ENCODE results near the gene ATXN7L3.
A peak's percentile ranks its signal among the peaks of the same experiment; 100 is the strongest.

Gene ATXN7L3

DNA sequence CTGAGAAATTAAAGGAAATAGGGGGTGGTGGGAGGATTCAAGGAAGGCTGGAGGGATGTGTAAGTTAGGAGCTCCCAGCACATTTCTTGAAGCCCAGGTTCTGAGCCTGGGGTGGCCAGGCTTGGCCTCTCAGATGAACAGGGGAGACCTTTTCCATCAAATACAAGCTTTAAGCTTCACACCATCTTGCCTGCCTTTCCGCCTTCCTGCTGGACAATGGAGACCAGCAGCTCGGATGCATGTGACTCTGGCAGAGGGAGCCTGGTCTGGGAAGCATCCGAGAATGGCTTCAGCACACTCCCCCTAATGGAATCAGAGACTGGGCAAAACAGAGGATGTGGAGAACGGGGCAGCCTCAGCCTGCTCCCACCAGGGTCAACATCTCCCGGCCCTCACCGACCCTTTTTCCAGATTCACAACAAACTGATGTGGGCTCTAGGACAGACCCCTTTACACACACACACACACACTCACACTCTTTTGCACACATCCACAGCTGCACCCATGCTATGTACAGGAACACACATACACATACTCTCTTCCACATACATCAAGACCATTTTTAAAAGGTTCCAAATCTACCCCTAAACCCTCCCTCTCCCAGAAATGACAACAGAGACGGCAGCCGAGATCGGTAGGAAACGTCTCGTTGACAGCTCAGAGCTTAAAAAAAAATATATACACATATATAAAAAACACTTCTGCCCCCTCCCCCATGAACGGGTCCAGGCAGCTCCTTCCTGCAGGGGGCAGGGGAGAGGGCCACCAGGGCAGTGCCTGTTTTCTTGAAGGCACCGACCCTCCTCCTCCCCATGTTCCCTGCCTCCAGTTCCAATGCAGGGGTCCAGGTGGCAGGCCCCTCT lies 6.5 kb upstream of the ATXN7L3 start:
- TF ChIP-seq POLR2AphosphoS5 (IDR thresholded peaks at IDR 0.05; ENCODE audit: low read depth, low read length) (no peak; the same call in 1 of the 2 replicates), SIN3A (IDR thresholded peaks at IDR 0.05; ENCODE audit: borderline replicate concordance, insufficient read depth, low read length) (0 out of 2 replicates have a peak, but pooled peaks have one; percentile 22)

DNA sequence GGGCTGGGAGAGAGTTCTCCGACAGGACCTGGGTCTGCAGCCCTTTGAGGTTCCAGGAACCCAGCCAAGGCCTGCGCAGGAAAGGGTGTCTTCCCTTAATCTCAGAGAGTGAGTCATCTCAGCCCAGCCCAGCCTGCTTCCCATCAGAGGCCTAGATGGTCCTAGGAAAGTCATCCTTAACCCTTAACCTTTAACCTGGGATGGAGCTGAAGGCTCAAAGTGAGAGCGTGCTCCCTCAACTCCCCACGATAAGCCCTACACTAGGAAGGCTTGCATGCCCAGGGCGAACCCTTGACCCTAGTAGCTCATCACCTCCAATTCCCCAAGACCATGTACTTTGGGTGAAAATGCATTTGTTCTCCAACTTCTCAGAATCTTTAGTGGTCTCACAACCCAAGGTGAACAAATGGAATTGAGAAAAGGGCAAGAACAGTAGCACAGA lies 4.8 kb upstream of the ATXN7L3 start:
- TF ChIP-seq TAF1 (IDR thresholded peaks at IDR 0.05; ENCODE audit: borderline replicate concordance, insufficient read depth, low read length) (no peak), POLR2AphosphoS5 (IDR thresholded peaks at IDR 0.05; ENCODE audit: low read depth, low read length) (no peak; the same call in 1 of the 2 replicates), FOXP2 (optimal IDR thresholded peaks at IDR 0.05; ENCODE audit: borderline replicate concordance, extremely low read depth, extremely low read length, insufficient read depth) (no peak), SIN3A (IDR thresholded peaks at IDR 0.05; ENCODE audit: borderline replicate concordance, insufficient read depth, low read length) (no peak)
- TF ChIP-seq, protein P1, sequence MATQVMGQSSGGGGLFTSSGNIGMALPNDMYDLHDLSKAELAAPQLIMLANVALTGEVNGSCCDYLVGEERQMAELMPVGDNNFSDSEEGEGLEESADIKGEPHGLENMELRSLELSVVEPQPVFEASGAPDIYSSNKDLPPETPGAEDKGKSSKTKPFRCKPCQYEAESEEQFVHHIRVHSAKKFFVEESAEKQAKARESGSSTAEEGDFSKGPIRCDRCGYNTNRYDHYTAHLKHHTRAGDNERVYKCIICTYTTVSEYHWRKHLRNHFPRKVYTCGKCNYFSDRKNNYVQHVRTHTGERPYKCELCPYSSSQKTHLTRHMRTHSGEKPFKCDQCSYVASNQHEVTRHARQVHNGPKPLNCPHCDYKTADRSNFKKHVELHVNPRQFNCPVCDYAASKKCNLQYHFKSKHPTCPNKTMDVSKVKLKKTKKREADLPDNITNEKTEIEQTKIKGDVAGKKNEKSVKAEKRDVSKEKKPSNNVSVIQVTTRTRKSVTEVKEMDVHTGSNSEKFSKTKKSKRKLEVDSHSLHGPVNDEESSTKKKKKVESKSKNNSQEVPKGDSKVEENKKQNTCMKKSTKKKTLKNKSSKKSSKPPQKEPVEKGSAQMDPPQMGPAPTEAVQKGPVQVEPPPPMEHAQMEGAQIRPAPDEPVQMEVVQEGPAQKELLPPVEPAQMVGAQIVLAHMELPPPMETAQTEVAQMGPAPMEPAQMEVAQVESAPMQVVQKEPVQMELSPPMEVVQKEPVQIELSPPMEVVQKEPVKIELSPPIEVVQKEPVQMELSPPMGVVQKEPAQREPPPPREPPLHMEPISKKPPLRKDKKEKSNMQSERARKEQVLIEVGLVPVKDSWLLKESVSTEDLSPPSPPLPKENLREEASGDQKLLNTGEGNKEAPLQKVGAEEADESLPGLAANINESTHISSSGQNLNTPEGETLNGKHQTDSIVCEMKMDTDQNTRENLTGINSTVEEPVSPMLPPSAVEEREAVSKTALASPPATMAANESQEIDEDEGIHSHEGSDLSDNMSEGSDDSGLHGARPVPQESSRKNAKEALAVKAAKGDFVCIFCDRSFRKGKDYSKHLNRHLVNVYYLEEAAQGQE (IDR thresholded peaks at IDR 0.05; ENCODE audit: insufficient read depth in 1 of 2, low read depth in 2 of 2, low read length in 2 of 2) = no peak

DNA sequence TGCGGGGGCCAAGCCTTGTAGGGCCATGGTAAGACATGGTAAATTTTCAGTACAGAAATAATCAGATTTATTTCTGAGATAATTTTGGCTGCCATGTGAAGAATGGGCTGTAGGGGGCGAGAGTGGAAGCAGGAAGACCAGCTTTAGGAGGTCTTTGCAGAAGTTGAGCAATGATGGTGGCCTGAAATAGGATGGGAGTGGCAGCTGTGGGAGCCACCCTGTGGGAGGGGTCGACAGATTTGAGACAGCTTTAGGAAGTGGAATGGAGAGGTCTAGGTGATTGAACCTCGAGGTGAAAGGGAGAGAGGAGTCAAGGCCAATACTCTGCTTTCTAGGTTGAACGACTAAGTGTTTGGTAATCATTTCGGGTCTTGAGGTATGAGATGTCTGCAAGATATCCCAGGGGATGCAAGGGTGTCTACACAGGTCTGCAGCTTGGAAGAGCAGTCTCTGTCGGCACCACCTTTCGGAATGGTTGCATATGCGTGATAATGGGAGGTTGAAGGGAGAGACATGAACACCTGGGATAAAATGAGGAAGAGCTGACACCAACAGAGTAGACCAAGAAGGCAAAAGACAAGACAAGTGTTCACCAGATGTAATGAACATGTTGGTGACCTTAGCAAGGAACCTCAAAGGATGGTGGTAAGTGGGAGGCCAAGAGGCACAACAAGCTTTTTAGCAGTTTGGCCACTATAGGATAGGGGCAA lies 4.2 kb upstream of the ATXN7L3 start:
- no peak for TF ChIP-seq SIN3A (IDR thresholded peaks at IDR 0.05; ENCODE audit: borderline replicate concordance, insufficient read depth, low read length)
- TF ChIP-seq, protein P1 (IDR thresholded peaks at IDR 0.05; ENCODE audit: insufficient read depth in 1 of 2, low read depth in 2 of 2, low read length in 2 of 2) = no peak
- TF ChIP-seq POLR2AphosphoS5 (IDR thresholded peaks at IDR 0.05; ENCODE audit: low read depth, low read length) = no peak
- TF ChIP-seq TAF1 (IDR thresholded peaks at IDR 0.05; ENCODE audit: borderline replicate concordance, insufficient read depth, low read length) = no peak
- TF ChIP-seq FOXP2 (optimal IDR thresholded peaks at IDR 0.05; ENCODE audit: borderline replicate concordance, extremely low read depth, extremely low read length, insufficient read depth) = no peak

- TF ChIP-seq SIN3A (IDR thresholded peaks at IDR 0.05; ENCODE audit: borderline replicate concordance, insufficient read depth, low read length) = no peak
- no peak for TF ChIP-seq TAF1 (IDR thresholded peaks at IDR 0.05; ENCODE audit: borderline replicate concordance, insufficient read depth, low read length)
- TF ChIP-seq POLR2AphosphoS5 (IDR thresholded peaks at IDR 0.05; ENCODE audit: low read depth, low read length) = no peak
- TF ChIP-seq, protein P1 (IDR thresholded peaks at IDR 0.05; ENCODE audit: insufficient read depth in 1 of 2, low read depth in 2 of 2, low read length in 2 of 2) = no peak
- no peak for TF ChIP-seq FOXP2 (optimal IDR thresholded peaks at IDR 0.05; ENCODE audit: borderline replicate concordance, extremely low read depth, extremely low read length, insufficient read depth)
Observed at GRCh38 chr17:44202756-44203155, 3.1 kb upstream of the ATXN7L3 start.

- TF ChIP-seq POLR2AphosphoS5 (IDR thresholded peaks at IDR 0.05; ENCODE audit: low read depth, low read length) = peak; percentile 72
- TF ChIP-seq, protein P1 (IDR thresholded peaks at IDR 0.05; ENCODE audit: insufficient read depth in 1 of 2, low read depth in 2 of 2, low read length in 2 of 2) = no peak
Observed at GRCh38 chr17:44200478-44201155, 933 bp upstream of the ATXN7L3 start.

Data from PFSK-1 (cell line).